ENCODE results near the gene UBXN11. TPM values are rescaled to one million over a fixed set of nuclear protein-coding genes. Genes with fewer than 3 reads are reported as not detected.

UBXN11 gene
- total and polyA plus RNA-seq, 2 of the 13 experiments (the other 11 are each of a cell fraction or from before 2014, with no cell fraction given): 9.3 to 10.4 TPM

DNA sequence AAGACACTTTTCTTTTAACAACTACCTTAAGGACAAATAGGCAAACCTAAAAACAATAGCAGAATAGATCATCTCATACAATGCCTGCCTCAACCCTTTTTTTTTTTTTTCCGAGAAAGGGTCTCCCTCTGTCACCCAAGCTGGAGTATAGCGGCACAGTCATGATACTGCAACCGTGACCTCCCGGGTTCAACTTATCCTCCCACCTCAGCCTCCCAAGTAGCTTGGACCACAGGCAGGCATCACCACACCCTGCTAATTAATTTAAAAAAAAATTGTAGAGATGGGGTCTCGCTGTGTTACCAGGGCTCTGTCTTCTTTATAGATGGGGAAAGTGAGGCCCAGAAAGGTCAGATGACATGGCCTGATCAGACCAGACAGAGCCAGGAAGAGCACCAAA lies 18.6 kb downstream of the UBXN11 start:
- ChIA-PET POLR2A (no interaction called here), CTCF (ENCODE audit: low intra/inter-chr PET ratio, low total read pairs) (no interaction called here)
- H3K27ac ChIP-seq (ENCODE audit: extremely low read length, insufficient read depth, low read length): no peak overlapping the region
- H3K27me3 ChIP-seq (ENCODE audit: control insufficient read depth in 1 of 2, insufficient read depth in 2 of 2, low read length in 2 of 2): no peaks in the 10 kb centered on the region
- H3K4me1 ChIP-seq (ENCODE audit: insufficient read depth, low read length): no peaks in the 10 kb centered on the region
- no peak overlapping the region for H2AFZ ChIP-seq (ENCODE audit: low read length)
- 93% methylated on average over 5 of the region's 5 CpGs for WGBS (ENCODE audit: low lambda C conversion rate)
- no TSS peak for BruUV-seq (replicated peaks)
- in situ Hi-C loops (cut with HindIII; ENCODE audit: extremely low pct_ligation_motif_present, low pct_unique_long_range_greater_than_20kb): loop anchor here (5.0 kb wide), 1 partner anchor 74 kb away; no protein-coding TSS in a partner anchor
- no peaks in the 10 kb centered on the region for H3K9me3 ChIP-seq (ENCODE audit: low read length)
- no peaks in the 10 kb centered on the region; a peak in 1 of 5 replicates for H3K36me3 ChIP-seq (replicated peaks in 1 of 2; ENCODE audit: control insufficient read depth in 1 of 2, insufficient read depth in 2 of 2, low read length in 2 of 2)
- H3K79me2 ChIP-seq (ENCODE audit: insufficient read depth, low read length): no peaks in the 10 kb centered on the region
- no peaks in the 10 kb centered on the region for H4K20me1 ChIP-seq (ENCODE audit: insufficient read depth, low read length)
- TF ChIP-seq, protein P1, sequence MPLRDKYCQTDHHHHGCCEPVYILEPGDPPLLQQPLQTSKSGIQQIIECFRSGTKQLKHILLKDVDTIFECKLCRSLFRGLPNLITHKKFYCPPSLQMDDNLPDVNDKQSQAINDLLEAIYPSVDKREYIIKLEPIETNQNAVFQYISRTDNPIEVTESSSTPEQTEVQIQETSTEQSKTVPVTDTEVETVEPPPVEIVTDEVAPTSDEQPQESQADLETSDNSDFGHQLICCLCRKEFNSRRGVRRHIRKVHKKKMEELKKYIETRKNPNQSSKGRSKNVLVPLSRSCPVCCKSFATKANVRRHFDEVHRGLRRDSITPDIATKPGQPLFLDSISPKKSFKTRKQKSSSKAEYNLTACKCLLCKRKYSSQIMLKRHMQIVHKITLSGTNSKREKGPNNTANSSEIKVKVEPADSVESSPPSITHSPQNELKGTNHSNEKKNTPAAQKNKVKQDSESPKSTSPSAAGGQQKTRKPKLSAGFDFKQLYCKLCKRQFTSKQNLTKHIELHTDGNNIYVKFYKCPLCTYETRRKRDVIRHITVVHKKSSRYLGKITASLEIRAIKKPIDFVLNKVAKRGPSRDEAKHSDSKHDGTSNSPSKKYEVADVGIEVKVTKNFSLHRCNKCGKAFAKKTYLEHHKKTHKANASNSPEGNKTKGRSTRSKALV (CRISPR knock-in tag; IDR thresholded peaks at IDR 0.05): no peak
- TF ChIP-seq, protein P2, sequence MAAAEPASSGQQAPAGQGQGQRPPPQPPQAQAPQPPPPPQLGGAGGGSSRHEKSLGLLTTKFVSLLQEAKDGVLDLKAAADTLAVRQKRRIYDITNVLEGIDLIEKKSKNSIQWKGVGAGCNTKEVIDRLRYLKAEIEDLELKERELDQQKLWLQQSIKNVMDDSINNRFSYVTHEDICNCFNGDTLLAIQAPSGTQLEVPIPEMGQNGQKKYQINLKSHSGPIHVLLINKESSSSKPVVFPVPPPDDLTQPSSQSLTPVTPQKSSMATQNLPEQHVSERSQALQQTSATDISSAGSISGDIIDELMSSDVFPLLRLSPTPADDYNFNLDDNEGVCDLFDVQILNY (CRISPR knock-in tag; conservative IDR thresholded peaks at IDR 0.05): no peak
- TF ChIP-seq ELF3 (CRISPR knock-in tag; IDR thresholded peaks at IDR 0.05) (no peak), CHCHD3 (CRISPR knock-in tag; IDR thresholded peaks at IDR 0.05) (no peak), MIER3 (CRISPR knock-in tag; IDR thresholded peaks at IDR 0.05; ENCODE audit: borderline replicate concordance) (no peak), NFRKB (IDR thresholded peaks at IDR 0.05) (no peak), ZNF20 (CRISPR knock-in tag; IDR thresholded peaks at IDR 0.05) (no peak), TCF7L2 (IDR thresholded peaks at IDR 0.05; ENCODE audit: low read depth, low read length) (no peak), YY1 (IDR thresholded peaks at IDR 0.05; ENCODE audit: insufficient read depth, insufficient replicate concordance, low read depth, low read length) (no peak), FOXK2 (IDR thresholded peaks at IDR 0.05) (no peak), PHF21A (CRISPR knock-in tag; IDR thresholded peaks at IDR 0.05) (no peak), ZNF550 (CRISPR knock-in tag; IDR thresholded peaks at IDR 0.05; ENCODE audit: borderline replicate concordance) (no peak), NR2F2 (IDR thresholded peaks at IDR 0.05; ENCODE audit: borderline replicate concordance, low read depth) (no peak)
- TF ChIP-seq, protein P3, sequence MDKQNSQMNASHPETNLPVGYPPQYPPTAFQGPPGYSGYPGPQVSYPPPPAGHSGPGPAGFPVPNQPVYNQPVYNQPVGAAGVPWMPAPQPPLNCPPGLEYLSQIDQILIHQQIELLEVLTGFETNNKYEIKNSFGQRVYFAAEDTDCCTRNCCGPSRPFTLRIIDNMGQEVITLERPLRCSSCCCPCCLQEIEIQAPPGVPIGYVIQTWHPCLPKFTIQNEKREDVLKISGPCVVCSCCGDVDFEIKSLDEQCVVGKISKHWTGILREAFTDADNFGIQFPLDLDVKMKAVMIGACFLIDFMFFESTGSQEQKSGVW (CRISPR knock-in tag; IDR thresholded peaks at IDR 0.05; ENCODE audit: borderline replicate concordance): no peak
- TF ChIP-seq, protein P4, sequence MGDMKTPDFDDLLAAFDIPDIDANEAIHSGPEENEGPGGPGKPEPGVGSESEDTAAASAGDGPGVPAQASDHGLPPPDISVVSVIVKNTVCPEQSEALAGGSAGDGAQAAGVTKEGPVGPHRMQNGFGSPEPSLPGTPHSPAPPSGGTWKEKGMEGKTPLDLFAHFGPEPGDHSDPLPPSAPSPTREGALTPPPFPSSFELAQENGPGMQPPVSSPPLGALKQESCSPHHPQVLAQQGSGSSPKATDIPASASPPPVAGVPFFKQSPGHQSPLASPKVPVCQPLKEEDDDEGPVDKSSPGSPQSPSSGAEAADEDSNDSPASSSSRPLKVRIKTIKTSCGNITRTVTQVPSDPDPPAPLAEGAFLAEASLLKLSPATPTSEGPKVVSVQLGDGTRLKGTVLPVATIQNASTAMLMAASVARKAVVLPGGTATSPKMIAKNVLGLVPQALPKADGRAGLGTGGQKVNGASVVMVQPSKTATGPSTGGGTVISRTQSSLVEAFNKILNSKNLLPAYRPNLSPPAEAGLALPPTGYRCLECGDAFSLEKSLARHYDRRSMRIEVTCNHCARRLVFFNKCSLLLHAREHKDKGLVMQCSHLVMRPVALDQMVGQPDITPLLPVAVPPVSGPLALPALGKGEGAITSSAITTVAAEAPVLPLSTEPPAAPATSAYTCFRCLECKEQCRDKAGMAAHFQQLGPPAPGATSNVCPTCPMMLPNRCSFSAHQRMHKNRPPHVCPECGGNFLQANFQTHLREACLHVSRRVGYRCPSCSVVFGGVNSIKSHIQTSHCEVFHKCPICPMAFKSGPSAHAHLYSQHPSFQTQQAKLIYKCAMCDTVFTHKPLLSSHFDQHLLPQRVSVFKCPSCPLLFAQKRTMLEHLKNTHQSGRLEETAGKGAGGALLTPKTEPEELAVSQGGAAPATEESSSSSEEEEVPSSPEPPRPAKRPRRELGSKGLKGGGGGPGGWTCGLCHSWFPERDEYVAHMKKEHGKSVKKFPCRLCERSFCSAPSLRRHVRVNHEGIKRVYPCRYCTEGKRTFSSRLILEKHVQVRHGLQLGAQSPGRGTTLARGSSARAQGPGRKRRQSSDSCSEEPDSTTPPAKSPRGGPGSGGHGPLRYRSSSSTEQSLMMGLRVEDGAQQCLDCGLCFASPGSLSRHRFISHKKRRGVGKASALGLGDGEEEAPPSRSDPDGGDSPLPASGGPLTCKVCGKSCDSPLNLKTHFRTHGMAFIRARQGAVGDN (CRISPR knock-in tag; IDR thresholded peaks at IDR 0.05): no peak
- no peak overlapping the region for H3K4me2 ChIP-seq (ENCODE audit: low read depth, low read length)
- DNase-seq (ENCODE audit: low spot score) (no peak), FAIRE-seq (no peak), ATAC-seq (no peak)
- no peak overlapping the region for H3K9ac ChIP-seq (ENCODE audit: insufficient read depth, low read depth, low read length)
- intact Hi-C loops (cut with micrococcal nuclease; ENCODE audit: unreplicated experiment): no loop called here
- no peak overlapping the region for H3K4me3 ChIP-seq (replicated peaks in 1 of 3; ENCODE audit: insufficient read depth in 1 of 3, low read depth in 2 of 3, low read length in 3 of 3)
